GM19452 (cell line): ENCODE data around the gene NDUFAF7.
A peak's percentile ranks its signal among the peaks of the same experiment; 100 is the strongest.
"Not testable (repeated sequence)": the region's sequence is repeated elsewhere in the genome, so short reads cannot be mapped to it uniquely, and the experiment has no call there.

ENCODE experiments used
- ATAC-seq: cut with Tn5 transposase; IDR thresholded peaks from one replicate; pipeline ENCODE4 v1.9.1; 2021; ENCODE audit not compliant: unreplicated experiment

The NDUFAF7 gene

GRCh38 chr2:37211939-37212338 lies 19.5 kb upstream of the NDUFAF7 start:
- no peak for ATAC-seq

- ATAC-seq = no peak
Measured at GRCh38 chr2:37215250-37215649, 16.2 kb upstream of the NDUFAF7 start.

DNA sequence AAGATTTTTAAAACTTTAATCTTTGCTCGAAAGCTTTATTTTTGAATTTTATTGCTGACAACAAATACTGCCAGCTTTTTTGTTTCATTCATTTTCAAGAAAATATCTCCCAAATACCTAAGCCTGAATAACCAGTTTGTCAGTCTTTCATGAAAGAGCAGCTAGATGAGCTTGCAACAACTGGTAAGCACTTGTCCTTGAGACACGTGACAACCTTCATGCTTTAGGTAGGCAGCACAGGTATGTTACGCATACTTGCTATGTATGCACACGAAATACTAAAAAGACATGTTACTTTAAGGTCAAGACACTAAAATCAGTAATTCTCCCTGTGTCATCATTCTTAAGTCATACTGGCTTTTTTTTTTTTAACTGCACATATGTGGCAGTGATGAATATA lies 12.4 kb upstream of the NDUFAF7 start:
- no peak for ATAC-seq

DNA sequence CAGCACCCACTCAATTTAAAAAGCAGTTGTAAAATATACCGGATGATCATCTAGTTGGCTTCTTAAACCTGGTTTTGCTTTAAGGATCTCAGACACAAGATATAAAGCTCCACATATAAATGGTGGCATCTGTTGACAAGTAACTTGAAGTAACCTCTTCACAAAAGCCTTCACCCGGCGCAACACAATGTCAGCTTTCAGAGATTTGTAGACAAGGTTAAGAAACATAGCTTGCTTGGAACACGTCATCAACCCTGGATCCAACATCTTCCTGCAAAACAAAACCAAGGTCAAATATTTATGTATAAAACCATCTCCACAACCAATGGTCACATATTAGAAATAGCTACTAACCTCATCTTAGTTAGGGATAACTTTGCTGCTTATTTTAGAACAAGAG lies 8.3 kb upstream of the NDUFAF7 start:
- ATAC-seq = no peak

- no peak for ATAC-seq
Measured at GRCh38 chr2:37224063-37224462, 7.4 kb upstream of the NDUFAF7 start.

DNA sequence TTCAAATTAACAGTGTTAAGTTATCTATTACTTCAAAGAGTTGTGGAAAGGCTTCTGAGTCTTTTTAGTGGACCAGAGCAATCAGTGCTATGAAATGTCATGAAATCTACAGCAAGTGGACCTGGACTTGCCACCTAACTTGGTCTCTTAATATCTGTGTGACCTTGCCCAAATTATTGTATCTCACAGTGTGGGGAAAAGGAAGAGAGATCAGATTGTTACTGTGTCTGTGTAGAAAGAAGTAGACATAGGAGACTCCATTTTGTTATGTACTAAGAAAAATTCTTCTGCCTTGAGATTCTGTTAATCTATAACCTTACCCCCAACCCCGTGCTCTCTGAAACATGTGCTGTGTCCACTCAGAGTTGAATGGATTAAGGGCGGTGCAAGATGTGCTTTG lies 6.3 kb upstream of the NDUFAF7 start:
- not testable (repeated sequence) for ATAC-seq

GRCh38 chr2:37226863-37227262 lies 4.6 kb upstream of the NDUFAF7 start:
- ATAC-seq = no peak

DNA sequence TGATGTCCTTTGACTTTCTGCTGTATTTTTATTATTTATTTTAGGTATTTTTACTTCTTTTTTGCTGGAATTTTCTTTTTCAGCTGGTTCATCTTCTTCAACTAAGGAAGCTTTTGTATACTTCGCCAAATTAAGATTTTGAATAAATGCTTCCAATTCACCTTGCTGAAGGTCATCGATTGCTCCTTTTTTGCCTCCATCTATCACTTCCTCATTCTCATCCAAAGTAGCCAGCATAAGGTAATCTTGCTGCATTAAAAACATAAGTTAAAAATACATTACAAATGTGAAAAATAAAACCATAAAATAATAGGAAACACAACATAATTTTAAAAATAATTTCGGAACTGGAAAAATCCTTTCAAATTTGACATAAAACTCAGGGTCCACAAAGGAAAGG lies 2.7 kb upstream of the NDUFAF7 start:
- no peak for ATAC-seq

DNA sequence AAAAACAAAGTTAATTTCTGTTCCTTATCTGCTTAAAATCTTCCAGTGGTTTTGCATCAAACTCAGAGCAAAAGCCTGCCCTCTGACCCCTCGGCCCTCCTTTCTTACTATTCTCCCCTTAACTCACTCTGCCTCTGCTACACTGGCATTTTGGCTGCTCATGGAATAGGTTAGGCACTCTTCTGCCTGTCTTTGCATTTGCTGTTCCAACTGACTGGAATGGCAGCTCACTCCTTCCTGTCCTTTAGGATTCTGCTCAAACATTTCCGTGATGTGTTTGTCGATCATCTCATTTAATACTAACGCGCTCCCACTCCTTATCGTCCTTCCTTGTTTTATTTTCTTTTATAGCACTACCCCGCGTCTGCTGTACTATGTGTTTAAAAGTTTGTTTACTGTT lies 877 bp upstream of the NDUFAF7 start:
- ATAC-seq = no peak

GRCh38 chr2:37232131-37232933 lies 874 bp downstream of the NDUFAF7 start:
- ATAC-seq = no peak

DNA sequence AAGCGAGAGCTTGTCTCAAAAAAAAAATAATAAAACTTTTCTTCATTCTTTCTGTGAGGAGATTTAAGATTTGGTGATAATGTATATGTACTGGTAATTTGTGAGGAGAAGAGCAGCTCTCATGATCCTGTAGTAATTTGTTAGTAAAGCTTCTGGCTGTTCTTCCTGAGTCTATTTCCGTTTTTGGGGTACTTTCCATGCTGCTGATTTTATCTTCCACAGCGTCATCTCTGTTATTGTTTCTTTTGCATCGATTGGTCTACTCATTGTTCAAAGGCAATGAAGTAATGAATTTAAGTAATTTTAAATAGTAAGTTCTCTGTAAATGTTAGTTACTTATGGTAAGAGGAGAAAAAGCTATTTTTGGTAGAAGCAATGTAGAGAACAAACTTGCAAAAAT lies 12.0 kb downstream of the NDUFAF7 start:
- no peak for ATAC-seq

DNA sequence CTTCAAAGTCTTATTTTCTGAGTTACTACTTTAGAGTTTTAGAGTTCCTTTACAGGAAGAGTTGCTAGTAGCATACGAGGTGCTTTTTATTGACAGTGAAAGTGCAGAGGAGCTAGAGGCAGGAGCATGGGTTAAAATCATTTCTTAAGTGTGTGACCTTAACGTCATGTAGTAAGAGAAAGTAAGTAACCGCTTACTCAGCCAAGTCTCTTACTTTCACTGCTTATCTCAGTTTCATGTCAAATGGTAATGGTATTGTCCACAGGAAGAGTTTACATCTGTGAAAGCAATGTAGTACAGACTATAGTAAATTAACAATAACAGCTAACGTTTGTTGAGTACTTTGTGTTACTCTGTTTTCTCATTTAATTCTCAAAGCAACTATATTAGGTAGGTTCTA lies 12.6 kb downstream of the NDUFAF7 start:
- peak; percentile 84 for ATAC-seq

GRCh38 chr2:37244755-37245154 lies 13.3 kb downstream of the NDUFAF7 start:
- ATAC-seq = no peak

DNA sequence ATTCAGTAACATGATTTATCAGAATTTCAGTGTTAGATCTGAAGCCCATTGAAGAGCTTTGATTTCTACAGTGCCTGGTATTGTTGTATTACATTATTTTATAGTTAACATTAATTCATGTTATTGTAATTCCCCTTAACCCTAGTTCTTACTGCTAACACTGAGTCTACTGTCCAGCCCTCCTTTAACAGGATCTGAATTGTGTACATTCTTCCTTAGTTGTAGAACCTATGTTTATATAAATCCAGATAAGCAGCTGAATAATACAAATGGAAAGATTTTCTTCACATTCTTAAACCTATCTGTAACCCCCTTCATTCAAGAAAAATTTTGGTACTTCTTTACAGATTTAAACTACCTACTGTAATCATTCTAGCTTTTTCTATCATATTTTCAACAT lies 14.7 kb downstream of the NDUFAF7 start:
- no peak for ATAC-seq

- ATAC-seq = no peak
Measured at GRCh38 chr2:37250869-37251740, 19.6 kb downstream of the NDUFAF7 start.

DNA sequence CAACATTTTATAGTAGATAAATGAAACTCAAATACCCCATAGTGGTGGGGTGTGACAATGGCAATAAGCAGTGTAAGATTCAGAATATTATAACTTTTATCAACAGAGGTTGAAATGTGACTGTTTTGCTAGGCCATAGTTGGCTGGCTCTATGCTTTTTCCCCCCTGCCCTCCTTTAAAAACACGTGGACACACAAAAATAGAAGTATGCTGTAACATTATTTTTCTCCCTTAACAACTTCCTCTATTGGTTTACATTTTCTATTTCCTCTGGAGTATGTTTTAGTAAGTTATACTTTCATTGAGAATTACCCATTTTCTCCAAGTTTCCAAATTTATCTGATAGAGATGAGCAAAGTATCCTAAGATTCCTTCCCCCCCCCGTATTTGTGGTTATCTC lies 31.1 kb downstream of the NDUFAF7 start:
- ATAC-seq = no peak

GRCh38 chr2:37263839-37264238 lies 32.4 kb downstream of the NDUFAF7 start:
- no peak for ATAC-seq

GRCh38 chr2:37267685-37268084 lies 36.2 kb downstream of the NDUFAF7 start:
- ATAC-seq = no peak

GRCh38 chr2:37268111-37268510 lies 36.7 kb downstream of the NDUFAF7 start:
- no peak for ATAC-seq

DNA sequence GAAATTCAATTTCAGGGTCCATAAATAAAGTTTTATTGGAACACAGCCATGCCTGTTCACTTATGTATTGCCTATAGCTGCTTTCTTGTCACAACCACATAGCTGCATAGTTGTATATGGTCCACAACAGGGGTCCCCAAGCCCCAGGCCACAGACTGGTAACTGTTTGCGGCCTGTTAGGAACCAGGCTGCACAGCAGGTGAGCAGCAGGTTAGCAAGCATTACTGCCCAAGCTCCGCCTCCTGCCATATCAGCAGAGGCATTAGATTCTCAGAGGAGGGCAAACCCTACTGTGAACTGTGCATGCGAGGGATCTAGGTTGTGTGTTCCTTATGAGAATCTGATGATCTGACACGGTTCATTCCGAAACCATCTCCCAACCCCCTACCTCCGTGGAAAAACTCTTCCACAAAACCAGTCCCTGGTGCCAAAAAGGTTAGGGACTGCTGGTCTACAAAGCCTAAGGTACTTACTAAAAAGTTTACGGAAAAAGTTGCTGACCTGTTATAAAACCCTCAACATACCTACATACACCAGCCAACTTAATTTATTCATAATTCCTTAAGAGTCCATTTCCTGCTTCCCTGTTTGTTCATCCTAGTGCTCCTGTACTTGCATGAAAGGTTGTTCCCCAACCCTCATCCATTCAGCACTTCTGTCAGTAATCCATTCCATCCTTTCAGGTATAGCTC lies 40.1 kb downstream of the NDUFAF7 start:
- no peak for ATAC-seq

DNA sequence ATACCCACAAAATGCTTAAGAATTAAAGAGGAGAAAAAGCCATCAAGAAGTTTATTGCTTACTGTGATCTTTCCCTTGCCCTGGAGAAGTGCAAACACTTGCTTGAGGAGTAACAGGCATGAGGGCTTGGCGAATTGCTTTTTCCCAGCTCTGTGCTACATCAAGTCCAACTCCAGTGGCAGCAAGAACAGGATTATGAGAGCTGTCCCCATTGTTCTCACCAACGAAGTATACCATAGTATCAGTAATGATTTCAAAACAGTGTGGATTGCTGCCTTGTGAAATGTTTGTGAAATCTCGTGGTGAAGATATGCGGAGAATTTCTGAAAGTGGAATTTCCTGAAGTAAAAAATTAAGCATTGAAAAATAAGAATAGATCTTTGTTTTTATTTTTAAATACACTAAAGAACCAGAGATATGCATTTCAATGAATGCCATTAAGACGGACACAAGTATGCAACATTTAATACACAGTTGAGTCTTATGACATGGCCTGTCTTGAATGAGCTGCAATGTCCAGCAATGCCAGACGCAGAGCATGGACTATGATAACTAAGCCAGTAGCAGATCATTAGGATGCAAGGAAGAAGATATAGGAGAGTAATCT lies 43.0 kb downstream of the NDUFAF7 start:
- ATAC-seq = no peak
